8988T (cell line): Measurements from ENCODE around the gene TRMT61A.

Experiments used
- DNase-seq: peaks from one replicate; pipeline ENCODE4 v3.0.0; 2011

TRMT61A gene

GRCh38 chr14:103548463-103549351, 19.7 kb downstream of the TRMT61A start:
- DNase-seq = no peak

GRCh38 chr14:103549361-103550311, 20.6 kb downstream of the TRMT61A start:
- peak; percentile 32 for DNase-seq

- DNase-seq = no peak
Observed at GRCh38 chr14:103550451-103551337, 21.7 kb downstream of the TRMT61A start.

- no peak for DNase-seq
Observed at GRCh38 chr14:103551338-103551762, 22.4 kb downstream of the TRMT61A start.

GRCh38 chr14:103552011-103552845, 23.2 kb downstream of the TRMT61A start:
- DNase-seq = no peak

- DNase-seq = no peak
Observed at GRCh38 chr14:103552846-103553210, 23.8 kb downstream of the TRMT61A start.

- no peak for DNase-seq
Observed at GRCh38 chr14:103555559-103556337, 26.8 kb downstream of the TRMT61A start.

- no peak for DNase-seq
Observed at GRCh38 chr14:103556946-103557758, 28.2 kb downstream of the TRMT61A start.

- DNase-seq = no peak
Observed at GRCh38 chr14:103558071-103558882, 29.3 kb downstream of the TRMT61A start.

GRCh38 chr14:103559766-103560165, 30.8 kb downstream of the TRMT61A start:
- no peak for DNase-seq

GRCh38 chr14:103560691-103561090, 31.7 kb downstream of the TRMT61A start:
- no peak for DNase-seq

- DNase-seq = no peak
Observed at GRCh38 chr14:103561381-103562178, 32.6 kb downstream of the TRMT61A start.

- DNase-seq = no peak
Observed at GRCh38 chr14:103562179-103562428, 33.1 kb downstream of the TRMT61A start.

- DNase-seq = peak; percentile 94
Observed at GRCh38 chr14:103562429-103563225, 33.6 kb downstream of the TRMT61A start, which contains the start of the genes BAG5 and COA8. BAG5 (minus strand) TSS chr14:103562657; CDS start chr14:103561164, 1,493 bp downstream. COA8 (plus strand) TSS chr14:103562960; CDS start chr14:103563002, 42 bp downstream.

GRCh38 chr14:103563226-103563620, 34.2 kb downstream of the TRMT61A start:
- DNase-seq = no peak

- DNase-seq = no peak
Observed at GRCh38 chr14:103563844-103564505, 35.0 kb downstream of the TRMT61A start.

GRCh38 chr14:103568952-103569351, 40.0 kb downstream of the TRMT61A start:
- DNase-seq = no peak
